Liver (tissue), 9 donors: ENCODE data around the gene CIAO3. TPM values are rescaled to one million over a fixed set of nuclear protein-coding genes. Genes with fewer than 3 reads are reported as not detected.

Source experiments
- DNase-seq: peaks from one replicate; pipeline ENCODE4 v3.0.0-alpha.2; 2017; ENCODE audit warnings: low spot score
- H3K27ac ChIP-seq, 2 donors: one replicate each; pipeline ENCODE4 v1.7.0; 2013; ENCODE audit warnings: inconsistent platforms in 2 of 2, low read length in 2 of 2, control low read depth in 1 of 2, low read depth in 1 of 2, mild to moderate bottlenecking in 1 of 2
- H3K27me3 ChIP-seq, 4 donors: one replicate each; pipeline versions ENCODE4 v1.6.1 to v1.7.0; 2013; ENCODE audit warnings: low read length in 3 of 4, inconsistent platforms in 1 of 4, mild to moderate bottlenecking in 1 of 4, moderate library complexity in 1 of 4; ENCODE audit not compliant: control insufficient read depth in 4 of 4, insufficient read depth in 4 of 4
- H3K36me3 ChIP-seq, 4 donors: one replicate each; pipeline versions ENCODE4 v1.6.1 to v1.7.0; 2013; ENCODE audit warnings: low read length in 3 of 4, mild to moderate bottlenecking in 3 of 4, low read depth in 1 of 4, moderate library complexity in 1 of 4; ENCODE audit not compliant: control insufficient read depth in 4 of 4, insufficient read depth in 3 of 4
- H3K4me1 ChIP-seq, 4 donors: one replicate each; pipeline versions ENCODE4 v1.6.1 to v1.7.0; 2013; ENCODE audit warnings: low read length in 3 of 4, mild to moderate bottlenecking in 3 of 4, moderate library complexity in 1 of 4; ENCODE audit not compliant: control insufficient read depth in 4 of 4, insufficient read depth in 4 of 4
- H3K4me3 ChIP-seq, 3 donors: one replicate each; pipeline versions ENCODE4 v1.6.1 to v1.7.0; 2013; ENCODE audit warnings: low read length in 3 of 3, control low read depth in 1 of 3, low read depth in 1 of 3, mild to moderate bottlenecking in 1 of 3
- H3K9ac ChIP-seq, 2 donors: one replicate each; pipeline ENCODE4 v1.7.0; 2013; ENCODE audit warnings: low read length in 2 of 2, mild to moderate bottlenecking in 2 of 2, moderate library complexity in 2 of 2, control low read depth in 1 of 2, low read depth in 1 of 2
- H3K9me3 ChIP-seq, 4 donors: one replicate each; pipeline versions ENCODE4 v1.6.1 to v1.7.0; 2013; ENCODE audit warnings: low read length in 3 of 4; ENCODE audit not compliant: control insufficient read depth in 4 of 4
- CTCF ChIP-seq: fragments of 150-350 bp; IDR thresholded peaks from 2 replicates; pipeline ENCODE4 v1.5.1; 2017; ENCODE audit warnings: improper control_type of control experiment, low read depth, low read length; ENCODE audit not compliant: missing input control
- EGR1 ChIP-seq, 2 donors: IDR thresholded peaks; 2 replicates each; pipeline ENCODE4 v1.6.1; 2016 to 2018; ENCODE audit warnings: antibody characterized with exemption in 2 of 2, low read depth in 2 of 2
- FOXA1 ChIP-seq: IDR thresholded peaks from 2 replicates; pipeline ENCODE4 v1.6.1; 2016; ENCODE audit warnings: antibody characterized with exemption
- FOXA2 ChIP-seq: IDR thresholded peaks from 2 replicates; pipeline ENCODE4 v1.6.1; 2016; ENCODE audit warnings: antibody characterized with exemption
- GABPA ChIP-seq, 2 donors: IDR thresholded peaks in 1 of 2; conservative IDR thresholded peaks in 1 of 2; 2 replicates each; pipeline ENCODE4 v1.6.1; 2016; ENCODE audit warnings: antibody characterized with exemption in 2 of 2, mild to moderate bottlenecking in 1 of 2, moderate library complexity in 1 of 2
- JUND ChIP-seq, 2 donors: IDR thresholded peaks; 2 replicates each; pipeline ENCODE4 v1.6.1; 2016; ENCODE audit warnings: antibody characterized with exemption in 2 of 2
- MAX ChIP-seq: IDR thresholded peaks from 2 replicates; pipeline ENCODE4 v1.6.1; 2016; ENCODE audit warnings: antibody characterized with exemption
- NR2F2 ChIP-seq: IDR thresholded peaks from 2 replicates; pipeline ENCODE4 v1.6.1; 2016; ENCODE audit warnings: antibody characterized with exemption
- RAD21 ChIP-seq, 2 donors: IDR thresholded peaks; 2 replicates each; pipeline ENCODE4 v1.6.1; 2016; ENCODE audit warnings: antibody characterized with exemption in 2 of 2, mild to moderate bottlenecking in 2 of 2
- REST ChIP-seq: IDR thresholded peaks from 2 replicates; pipeline ENCODE4 v1.6.1; 2016; ENCODE audit warnings: antibody characterized with exemption, mild to moderate bottlenecking
- RXRA ChIP-seq, 2 donors: IDR thresholded peaks; 2 replicates each; pipeline ENCODE4 v1.6.1; 2017 to 2018; ENCODE audit warnings: antibody characterized with exemption in 2 of 2, mild to moderate bottlenecking in 1 of 2
- SP1 ChIP-seq: IDR thresholded peaks from 2 replicates; pipeline ENCODE4 v1.6.1; 2018; ENCODE audit warnings: antibody characterized with exemption, mild to moderate bottlenecking
- TAF1 ChIP-seq: conservative IDR thresholded peaks from 2 replicates; pipeline ENCODE4 v1.6.1; 2016; ENCODE audit warnings: antibody characterized with exemption, mild to moderate bottlenecking
- ZBTB33 ChIP-seq: IDR thresholded peaks from 2 replicates; pipeline ENCODE4 v1.6.1; 2016; ENCODE audit warnings: antibody characterized with exemption
- WGBS: extraction: QIAGEN DNeasy Blood & Tissue Kit; methylation state at CpG from one replicate; pipeline ENCODE4 v1.1.7; 2013; 5-methylcytosine and 5-hydroxymethylcytosine counted together
- polyA plus RNA-seq, 2 donors: library from polyadenylated mRNA; stranded (reverse) in 1 of 2; unstranded in 1 of 2; fragments of 200-250 nt in 1 of 2; fragments of >200 nt in 1 of 2; fragmentation: Nextera tagmentation in 1 of 2; extraction: Ambion mirVana in 1 of 2; gene quantifications; one replicate each; pipeline versions ENCODE4 v1.2.1 to v1.2.3, GENCODE V29; 2013 to 2015
- total RNA-seq, 2 donors: library from RNA; depleted of rRNA; stranded (reverse); fragments of >200 nt; gene quantifications; one replicate each; pipeline ENCODE4 v1.2.3, GENCODE V29; 2014
- donor health status: healthy.
- donor health status: healthy.
- donor health status: healthy.
- donor health status: healthy.
- donor health status: healthy.

The CIAO3 gene
- total and polyA plus RNA-seq, 4 donors = 13.2 to 24.3 (median 16.5) TPM

- Histone ChIP-seq H3K9me3 (no peaks in the 10 kb centered on the region), H3K4me3 (no peak overlapping the region), H3K36me3 (peaks cover 7 to 18% (median 8%) of the 10 kb centered on the region in 4 donors), H3K27me3 (no peaks in the 10 kb centered on the region), H3K4me1 (peaks cover 26 to 53% (median 43%) of the 10 kb centered on the region in 4 donors), H3K27ac (no peak overlapping the region), H3K9ac (no peak overlapping the region)
- DNase-seq = no peak
- no peak for TF ChIP-seq GABPA (IDR thresholded peaks at IDR 0.05 in 1 of 2, conservative IDR thresholded peaks at IDR 0.05 in 1 of 2)
- 95% methylated on average over 51 of the region's 51 CpGs for WGBS
Measured at GRCh38 chr16:686459-687260, 54.1 kb downstream of the CIAO3 start.

- no peaks in the 10 kb centered on the region for H3K27me3 ChIP-seq
- peaks cover 33 to 60% (median 50%) of the 10 kb centered on the region in 4 donors for H3K4me1 ChIP-seq
- H3K4me3 ChIP-seq = no peak overlapping the region
- 68% methylated on average over 10 of the region's 10 CpGs for WGBS
- no peak for TF ChIP-seq RXRA (IDR thresholded peaks at IDR 0.05)
- no peak for TF ChIP-seq EGR1 (IDR thresholded peaks at IDR 0.05; ENCODE audit: low read depth in 2 of 2)
- peak; percentile 21 for TF ChIP-seq CTCF
- H3K9me3 ChIP-seq = no peaks in the 10 kb centered on the region
- no peak for DNase-seq
- H3K36me3 ChIP-seq = peaks cover 8 to 21% (median 12%) of the 10 kb centered on the region in 4 donors
- H3K27ac ChIP-seq = no peak overlapping the region
- no peak overlapping the region for H3K9ac ChIP-seq
Measured at GRCh38 chr16:685967-686366, 54.8 kb downstream of the CIAO3 start.

- no peak overlapping the region for H3K27ac ChIP-seq
- peaks cover 32 to 62% (median 50%) of the 10 kb centered on the region in 4 donors for H3K4me1 ChIP-seq
- peak overlapping the region in 1 of 3 donors; percentile 85 for H3K4me3 ChIP-seq
- H3K27me3 ChIP-seq = no peaks in the 10 kb centered on the region
- H3K36me3 ChIP-seq = peaks cover 8 to 21% (median 12%) of the 10 kb centered on the region in 4 donors
- H3K9me3 ChIP-seq = no peaks in the 10 kb centered on the region
- WGBS = 96% methylated on average over 61 of the region's 61 CpGs
- H3K9ac ChIP-seq = no peak overlapping the region
- no peak for DNase-seq
- TF ChIP-seq SP1 = no peak
- TF ChIP-seq CTCF = no peak
- no peak for TF ChIP-seq ZBTB33
- no peak for TF ChIP-seq JUND (IDR thresholded peaks at IDR 0.05)
- TF ChIP-seq RAD21 (IDR thresholded peaks at IDR 0.05) = no peak
- no peak for TF ChIP-seq GABPA (IDR thresholded peaks at IDR 0.05 in 1 of 2, conservative IDR thresholded peaks at IDR 0.05 in 1 of 2)
- TF ChIP-seq TAF1 = no peak
- no peak for TF ChIP-seq EGR1 (IDR thresholded peaks at IDR 0.05; ENCODE audit: low read depth in 2 of 2)
- TF ChIP-seq FOXA2 = no peak
- TF ChIP-seq FOXA1 = no peak
- no peak for TF ChIP-seq REST
- no peak for TF ChIP-seq MAX
- no peak for TF ChIP-seq NR2F2
Measured at GRCh38 chr16:684961-685696, 55.7 kb downstream of the CIAO3 start.
